ENCODE results near the gene BPTF.
A peak's percentile ranks its signal among the peaks of the same experiment; 100 is the strongest.
"Not testable (repeated sequence)": the region's sequence is repeated elsewhere in the genome, so short reads cannot be mapped to it uniquely, and the experiment has no call there.

BPTF gene

GRCh38 chr17:67902511-67903231 lies 77.4 kb downstream of the BPTF start:
- no peak for DNase-seq

- not testable (repeated sequence) for DNase-seq
These were observed 80.0 kb downstream of the BPTF start for GRCh38 chr17:67905298-67905697.

GRCh38 chr17:67910117-67910803 lies 85.0 kb downstream of the BPTF start:
- DNase-seq: not testable (repeated sequence)

GRCh38 chr17:67911059-67911782 lies 85.9 kb downstream of the BPTF start:
- DNase-seq: no peak

GRCh38 chr17:67912088-67912487 lies 86.8 kb downstream of the BPTF start:
- DNase-seq: no peak

- no peak for DNase-seq
These were observed 87.4 kb downstream of the BPTF start for GRCh38 chr17:67912656-67913055.

GRCh38 chr17:67920212-67920611 lies 94.9 kb downstream of the BPTF start:
- no peak for DNase-seq

- no peak for DNase-seq
These were observed 97.2 kb downstream of the BPTF start for GRCh38 chr17:67922503-67922902.

- not testable (repeated sequence) for DNase-seq
These were observed 103.5 kb downstream of the BPTF start for GRCh38 chr17:67928842-67929241.

GRCh38 chr17:67931227-67931626 lies 105.9 kb downstream of the BPTF start:
- no peak for DNase-seq

- no peak for DNase-seq
These were observed 117.5 kb downstream of the BPTF start for GRCh38 chr17:67942810-67943209.

- DNase-seq: no peak
These were observed 118.7 kb downstream of the BPTF start for GRCh38 chr17:67944035-67944434.

GRCh38 chr17:67946513-67946912 lies 121.2 kb downstream of the BPTF start:
- no peak for DNase-seq

- DNase-seq: no peak
These were observed 122.1 kb downstream of the BPTF start for GRCh38 chr17:67947325-67947813.

- no peak for DNase-seq
These were observed 125.6 kb downstream of the BPTF start for GRCh38 chr17:67950945-67951344.

- no peak for DNase-seq
These were observed 134.2 kb downstream of the BPTF start for GRCh38 chr17:67959510-67959909.

- not testable (repeated sequence) for DNase-seq
These were observed 135.0 kb downstream of the BPTF start for GRCh38 chr17:67960276-67960675.

- not testable (repeated sequence) for DNase-seq
These were observed 136.9 kb downstream of the BPTF start for GRCh38 chr17:67962156-67962555.

GRCh38 chr17:67963145-67963572 lies 137.9 kb downstream of the BPTF start:
- peak; percentile 79 for DNase-seq

- DNase-seq: no peak
These were observed 145.5 kb downstream of the BPTF start for GRCh38 chr17:67970783-67971182.

- no peak for DNase-seq
These were observed 148.9 kb downstream of the BPTF start for GRCh38 chr17:67974185-67974584.

GRCh38 chr17:67974598-67975066 lies 149.3 kb downstream of the BPTF start:
- no peak for DNase-seq

- DNase-seq: not testable (repeated sequence)
These were observed 151.0 kb downstream of the BPTF start for GRCh38 chr17:67976306-67976705.
